HG03135 (cell line): Measurements from ENCODE around the gene GPR63.

Experiments
- ATAC-seq: cut with Tn5 transposase; IDR thresholded peaks from one replicate; pipeline ENCODE4 v1.9.1; 2021; ENCODE audit warnings: mild to moderate bottlenecking, moderate library complexity; ENCODE audit not compliant: unreplicated experiment

GPR63 gene

GRCh38 chr6:96837081-96837971 is at the start of gene GPR63:
GPR63 (minus strand) TSS chr6:96837477; CDS start chr6:96799731, 37,746 bp downstream.
- ATAC-seq = peak; percentile 92

- ATAC-seq = no peak
Measured at GRCh38 chr6:96886519-96886918, 49.2 kb upstream of the GPR63 start.

- ATAC-seq = peak; percentile 89
Measured at GRCh38 chr6:96885187-96885631, 47.9 kb upstream of the GPR63 start.

- no peak for ATAC-seq
Measured at GRCh38 chr6:96878143-96878542, 40.9 kb upstream of the GPR63 start.

- ATAC-seq = no peak
Measured at GRCh38 chr6:96876886-96877545, 39.7 kb upstream of the GPR63 start.

GRCh38 chr6:96872976-96873375 is 35.7 kb upstream of the GPR63 start:
- no peak for ATAC-seq

GRCh38 chr6:96865055-96865405 is 27.8 kb upstream of the GPR63 start:
- no peak for ATAC-seq

GRCh38 chr6:96864216-96865054 is 27.2 kb upstream of the GPR63 start:
- no peak for ATAC-seq

GRCh38 chr6:96862560-96862959 is 25.3 kb upstream of the GPR63 start:
- ATAC-seq = no peak

GRCh38 chr6:96861588-96861987 is 24.3 kb upstream of the GPR63 start:
- ATAC-seq = no peak

- ATAC-seq = no peak
Measured at GRCh38 chr6:96856856-96857255, 19.6 kb upstream of the GPR63 start.

- no peak for ATAC-seq
Measured at GRCh38 chr6:96853083-96853482, 15.8 kb upstream of the GPR63 start.

GRCh38 chr6:96852605-96853004 is 15.3 kb upstream of the GPR63 start:
- ATAC-seq = no peak

GRCh38 chr6:96851858-96852257 is 14.6 kb upstream of the GPR63 start:
- ATAC-seq = no peak

GRCh38 chr6:96849615-96850014 is 12.3 kb upstream of the GPR63 start:
- ATAC-seq = no peak

- peak; percentile 75 for ATAC-seq
Measured at GRCh38 chr6:96844530-96844929, 7.3 kb upstream of the GPR63 start.

- no peak for ATAC-seq
Measured at GRCh38 chr6:96841345-96841744, 4.1 kb upstream of the GPR63 start.

- ATAC-seq = peak; percentile 12
Measured at GRCh38 chr6:96836631-96837080, 621 bp downstream of the GPR63 start.

- no peak for ATAC-seq
Measured at GRCh38 chr6:96834070-96834469, 3.2 kb downstream of the GPR63 start.

GRCh38 chr6:96832780-96833179 is 4.5 kb downstream of the GPR63 start:
- ATAC-seq = no peak

- no peak for ATAC-seq
Measured at GRCh38 chr6:96826865-96827264, 10.4 kb downstream of the GPR63 start.
